DMS79 (cell line): ENCODE measurements around the gene AGMO.

ENCODE experiments used
- DNase-seq: peaks from one replicate; lab custom pipeline; 2025; lab: John Stamatoyannopoulos, UW

The AGMO gene

GRCh38 chr7:15457990-15458955 is 103.5 kb downstream of the AGMO start:
- no peak for DNase-seq

GRCh38 chr7:15452670-15453069 is 109.1 kb downstream of the AGMO start:
- DNase-seq: no peak

GRCh38 chr7:15446722-15447121 is 115.1 kb downstream of the AGMO start:
- no peak for DNase-seq

GRCh38 chr7:15446280-15446679 is 115.5 kb downstream of the AGMO start:
- no peak for DNase-seq

- DNase-seq: no peak
Observed at GRCh38 chr7:15441915-15442314, 119.9 kb downstream of the AGMO start.

GRCh38 chr7:15440482-15440881 is 121.3 kb downstream of the AGMO start:
- DNase-seq: no peak

GRCh38 chr7:15439853-15440252 is 122.0 kb downstream of the AGMO start:
- DNase-seq: no peak

GRCh38 chr7:15433151-15433550 is 128.7 kb downstream of the AGMO start:
- DNase-seq: no peak

GRCh38 chr7:15430911-15431310 is 130.9 kb downstream of the AGMO start:
- DNase-seq: no peak

GRCh38 chr7:15430191-15430590 is 131.6 kb downstream of the AGMO start:
- no peak for DNase-seq

GRCh38 chr7:15424468-15424867 is 137.3 kb downstream of the AGMO start:
- DNase-seq: no peak

GRCh38 chr7:15419596-15419995 is 142.2 kb downstream of the AGMO start:
- no peak for DNase-seq

- no peak for DNase-seq
Observed at GRCh38 chr7:15418264-15418663, 143.6 kb downstream of the AGMO start.

- DNase-seq: no peak
Observed at GRCh38 chr7:15417341-15417988, 144.3 kb downstream of the AGMO start.

- no peak for DNase-seq
Observed at GRCh38 chr7:15411019-15411418, 150.8 kb downstream of the AGMO start.

GRCh38 chr7:15407910-15408309 is 153.9 kb downstream of the AGMO start:
- DNase-seq: no peak

GRCh38 chr7:15403751-15404150 is 158.1 kb downstream of the AGMO start:
- no peak for DNase-seq

GRCh38 chr7:15403315-15403714 is 158.5 kb downstream of the AGMO start:
- no peak for DNase-seq

GRCh38 chr7:15402436-15403136 is 159.2 kb downstream of the AGMO start:
- DNase-seq: no peak

GRCh38 chr7:15400440-15400839 is 161.4 kb downstream of the AGMO start:
- DNase-seq: no peak

GRCh38 chr7:15399441-15399840 is 162.4 kb downstream of the AGMO start:
- no peak for DNase-seq

- DNase-seq: no peak
Observed at GRCh38 chr7:15397922-15398760, 163.7 kb downstream of the AGMO start.
